ENCODE measurements around the gene SGTA. TPM values are rescaled to one million over a fixed set of nuclear protein-coding genes. Genes with fewer than 3 reads are reported as not detected.
A peak's percentile ranks its signal among the peaks of the same experiment; 100 is the strongest.
"Not testable (repeated sequence)": the region's sequence is repeated elsewhere in the genome, so short reads cannot be mapped to it uniquely, and the experiment has no call there.

SGTA gene
- total RNA-seq, 2 experiments from 2014 or later, result 46.6 to 46.9 TPM

- no peaks in the 10 kb centered on the region for H3K27me3 Mint-ChIP-seq
- H3K4me3 Mint-ChIP-seq, result no peak overlapping the region
- CTCF ChIA-PET, result no interaction called here
- DNase-seq, result no peak
- no peaks in the 10 kb centered on the region for H3K4me1 Mint-ChIP-seq
- H3K9me3 Mint-ChIP-seq, result no peaks in the 10 kb centered on the region
- no peak overlapping the region for H3K27ac Mint-ChIP-seq
- H3K36me3 Mint-ChIP-seq (ENCODE audit: low read depth), result peaks cover 23% of the 10 kb centered on the region
- POLR2A ChIA-PET, result no interaction called here
Measured at GRCh38 chr19:2795827-2796658, 13.0 kb upstream of the SGTA start.

- no peak overlapping the region for H3K27ac Mint-ChIP-seq
- no peaks in the 10 kb centered on the region for H3K9me3 Mint-ChIP-seq
- H3K4me1 Mint-ChIP-seq, result no peaks in the 10 kb centered on the region
- DNase-seq, result no peak
- CTCF ChIA-PET, result no interaction called here
- H3K4me3 Mint-ChIP-seq, result no peak overlapping the region
- H3K27me3 Mint-ChIP-seq, result no peaks in the 10 kb centered on the region
- peaks cover 20% of the 10 kb centered on the region for H3K36me3 Mint-ChIP-seq (ENCODE audit: low read depth)
- POLR2A ChIA-PET, result no interaction called here
Measured at GRCh38 chr19:2793577-2793976, 10.5 kb upstream of the SGTA start.

GRCh38 chr19:2793126-2793525 is 10.1 kb upstream of the SGTA start:
- Mint-ChIP-seq H3K4me1 (peaks cover 2% of the 10 kb centered on the region), H3K4me3 (no peak overlapping the region), H3K9me3 (no peaks in the 10 kb centered on the region), H3K27me3 (no peaks in the 10 kb centered on the region), H3K27ac (no peak overlapping the region), H3K36me3 (ENCODE audit: low read depth) (peaks cover 22% of the 10 kb centered on the region)
- ChIA-PET POLR2A (no interaction called here), CTCF (no interaction called here)
- no peak for DNase-seq

- peaks cover 26% of the 10 kb centered on the region for H3K36me3 Mint-ChIP-seq (ENCODE audit: low read depth)
- H3K27ac Mint-ChIP-seq, CTCF ChIA-PET, DNase-seq, H3K9me3 Mint-ChIP-seq, H3K4me1 Mint-ChIP-seq, H3K27me3 Mint-ChIP-seq, H3K4me3 Mint-ChIP-seq, POLR2A ChIA-PET: not testable (repeated sequence)
Measured at GRCh38 chr19:2792666-2793065, 9.6 kb upstream of the SGTA start.

- ChIA-PET CTCF (no interaction called here), POLR2A (no interaction called here)
- H3K27ac Mint-ChIP-seq, result peak overlapping the region; percentile 69
- no peaks in the 10 kb centered on the region for H3K9me3 Mint-ChIP-seq
- H3K27me3 Mint-ChIP-seq, result no peaks in the 10 kb centered on the region
- H3K4me1 Mint-ChIP-seq, result peaks cover 11% of the 10 kb centered on the region
- H3K4me3 Mint-ChIP-seq, result no peak overlapping the region
- peaks cover 26% of the 10 kb centered on the region for H3K36me3 Mint-ChIP-seq (ENCODE audit: low read depth)
- no peak for DNase-seq
Measured at GRCh38 chr19:2791876-2792275, 8.8 kb upstream of the SGTA start.

GRCh38 chr19:2791440-2791839 is 8.4 kb upstream of the SGTA start:
- H3K9me3 Mint-ChIP-seq, result no peaks in the 10 kb centered on the region
- no peak overlapping the region for H3K4me3 Mint-ChIP-seq
- H3K4me1 Mint-ChIP-seq, result peaks cover 12% of the 10 kb centered on the region
- H3K27ac Mint-ChIP-seq, result no peak overlapping the region
- ChIA-PET POLR2A (no interaction called here), CTCF (no interaction called here)
- H3K27me3 Mint-ChIP-seq, result no peaks in the 10 kb centered on the region
- DNase-seq, result no peak
- H3K36me3 Mint-ChIP-seq (ENCODE audit: low read depth), result peaks cover 26% of the 10 kb centered on the region

- no peak overlapping the region for H3K4me3 Mint-ChIP-seq
- H3K36me3 Mint-ChIP-seq (ENCODE audit: low read depth), result peaks cover 20% of the 10 kb centered on the region
- H3K27me3 Mint-ChIP-seq, result no peaks in the 10 kb centered on the region
- no peak overlapping the region for H3K27ac Mint-ChIP-seq
- POLR2A ChIA-PET, result no interaction called here
- no peak for DNase-seq
- CTCF ChIA-PET, result no interaction called here
- peaks cover 19% of the 10 kb centered on the region for H3K4me1 Mint-ChIP-seq
- no peaks in the 10 kb centered on the region for H3K9me3 Mint-ChIP-seq
Measured at GRCh38 chr19:2790557-2791271, 7.6 kb upstream of the SGTA start.

GRCh38 chr19:2790194-2790556 is 7.1 kb upstream of the SGTA start:
- Mint-ChIP-seq H3K27ac (no peak overlapping the region), H3K36me3 (ENCODE audit: low read depth) (peaks cover 15% of the 10 kb centered on the region), H3K4me3 (no peak overlapping the region), H3K4me1 (peaks cover 20% of the 10 kb centered on the region), H3K9me3 (no peaks in the 10 kb centered on the region), H3K27me3 (no peaks in the 10 kb centered on the region)
- ChIA-PET POLR2A (no interaction called here), CTCF (no interaction called here)
- no peak for DNase-seq

GRCh38 chr19:2788237-2788636 is 5.2 kb upstream of the SGTA start:
- Mint-ChIP-seq H3K4me1 (peaks cover 38% of the 10 kb centered on the region), H3K27ac (no peak overlapping the region), H3K4me3 (peak overlapping the region; percentile 16), H3K9me3 (no peaks in the 10 kb centered on the region), H3K36me3 (ENCODE audit: low read depth) (peaks cover 9% of the 10 kb centered on the region), H3K27me3 (no peaks in the 10 kb centered on the region)
- ChIA-PET CTCF (interaction anchor here (0.5 to 1.2 kb wide), 2 partner anchors 31 to 315 kb away, joined by 3 read pairs; no protein-coding TSS in a partner anchor), POLR2A (no interaction called here)
- DNase-seq, result no peak

GRCh38 chr19:2787115-2787514 is 4.0 kb upstream of the SGTA start:
- no peak for DNase-seq
- Mint-ChIP-seq H3K4me3 (peak overlapping the region; percentile 93), H3K36me3 (ENCODE audit: low read depth) (peaks cover 6% of the 10 kb centered on the region), H3K9me3 (no peaks in the 10 kb centered on the region), H3K27ac (no peak overlapping the region), H3K4me1 (peaks cover 43% of the 10 kb centered on the region), H3K27me3 (no peaks in the 10 kb centered on the region)
- POLR2A ChIA-PET, result no interaction called here
- CTCF ChIA-PET, result interaction anchor here (1.2 kb wide), 2 partner anchors 16 to 32 kb away, joined by 3 read pairs; no protein-coding TSS in a partner anchor

- H3K27ac Mint-ChIP-seq, result peak within 1 kb of the TSS; percentile 84
- peak within 1 kb of the TSS; percentile 93 for H3K4me3 Mint-ChIP-seq
- no peaks in the 10 kb centered on the region for H3K27me3 Mint-ChIP-seq
- peaks cover 57% of the 10 kb centered on the region for H3K4me1 Mint-ChIP-seq
- H3K9me3 Mint-ChIP-seq, result no peaks in the 10 kb centered on the region
- POLR2A ChIA-PET, result interaction anchor here (0.7 kb wide), 1 partner anchor 187 kb away, joined by 3 read pairs; no protein-coding TSS in a partner anchor
- H3K36me3 Mint-ChIP-seq (ENCODE audit: low read depth), result peaks cover 6% of the 10 kb centered on the region
- CTCF ChIA-PET, result interaction anchor here (0.6 kb wide), 1 partner anchor 165 kb away, joined by 3 read pairs; no protein-coding TSS in a partner anchor
- peak; percentile 99 for DNase-seq
Measured at GRCh38 chr19:2785244-2785997, 2.3 kb upstream of the SGTA start, which contains the start of gene THOP1. Gene THOP1, plus strand, starts transcription at chr19:2785503. Its CDS starts 160 bp downstream, at chr19:2785663.

GRCh38 chr19:2783781-2784145 is 690 bp upstream of the SGTA start:
- DNase-seq, result no peak
- POLR2A ChIA-PET, result interaction anchor here (0.7 kb wide), 1 partner anchor 1029 kb away, joined by 3 read pairs; no protein-coding TSS in a partner anchor
- no peaks in the 10 kb centered on the region for H3K9me3 Mint-ChIP-seq
- CTCF ChIA-PET, result interaction anchor here (1.0 to 1.6 kb wide), 5 partner anchors 9 to 569 kb away, joined by 3 to 6 read pairs (median 3); no protein-coding TSS in a partner anchor
- peak overlapping the region; percentile 93 for H3K4me3 Mint-ChIP-seq
- H3K27ac Mint-ChIP-seq, result peak overlapping the region; percentile 96
- H3K4me1 Mint-ChIP-seq, result peaks cover 62% of the 10 kb centered on the region
- H3K36me3 Mint-ChIP-seq (ENCODE audit: low read depth), result peaks cover 6% of the 10 kb centered on the region
- no peaks in the 10 kb centered on the region for H3K27me3 Mint-ChIP-seq
